Liver (tissue), 9 donors: ENCODE measurements around the gene MSL2. TPM values are rescaled to one million over a fixed set of nuclear protein-coding genes. Genes with fewer than 3 reads are reported as not detected.

Experiments used
- DNase-seq: peaks from one replicate; pipeline ENCODE4 v3.0.0-alpha.2; 2017; ENCODE audit warnings: low spot score
- H3K27ac ChIP-seq, 2 donors: one replicate each; pipeline ENCODE4 v1.7.0; 2013; ENCODE audit warnings: inconsistent platforms in 2 of 2, low read length in 2 of 2, control low read depth in 1 of 2, low read depth in 1 of 2, mild to moderate bottlenecking in 1 of 2
- H3K27me3 ChIP-seq, 4 donors: one replicate each; pipeline versions ENCODE4 v1.6.1 to v1.7.0; 2013; ENCODE audit warnings: low read length in 3 of 4, inconsistent platforms in 1 of 4, mild to moderate bottlenecking in 1 of 4, moderate library complexity in 1 of 4; ENCODE audit not compliant: control insufficient read depth in 4 of 4, insufficient read depth in 4 of 4
- H3K36me3 ChIP-seq, 4 donors: one replicate each; pipeline versions ENCODE4 v1.6.1 to v1.7.0; 2013; ENCODE audit warnings: low read length in 3 of 4, mild to moderate bottlenecking in 3 of 4, low read depth in 1 of 4, moderate library complexity in 1 of 4; ENCODE audit not compliant: control insufficient read depth in 4 of 4, insufficient read depth in 3 of 4
- H3K4me1 ChIP-seq, 4 donors: one replicate each; pipeline versions ENCODE4 v1.6.1 to v1.7.0; 2013; ENCODE audit warnings: low read length in 3 of 4, mild to moderate bottlenecking in 3 of 4, moderate library complexity in 1 of 4; ENCODE audit not compliant: control insufficient read depth in 4 of 4, insufficient read depth in 4 of 4
- H3K4me3 ChIP-seq, 3 donors: one replicate each; pipeline versions ENCODE4 v1.6.1 to v1.7.0; 2013; ENCODE audit warnings: low read length in 3 of 3, control low read depth in 1 of 3, low read depth in 1 of 3, mild to moderate bottlenecking in 1 of 3
- H3K9ac ChIP-seq, 2 donors: one replicate each; pipeline ENCODE4 v1.7.0; 2013; ENCODE audit warnings: low read length in 2 of 2, mild to moderate bottlenecking in 2 of 2, moderate library complexity in 2 of 2, control low read depth in 1 of 2, low read depth in 1 of 2
- H3K9me3 ChIP-seq, 4 donors: one replicate each; pipeline versions ENCODE4 v1.6.1 to v1.7.0; 2013; ENCODE audit warnings: low read length in 3 of 4; ENCODE audit not compliant: control insufficient read depth in 4 of 4
- ATF3 ChIP-seq: IDR thresholded peaks from 2 replicates; pipeline ENCODE4 v1.6.1; 2016; ENCODE audit warnings: antibody characterized with exemption
- CTCF ChIP-seq: fragments of 150-350 bp; IDR thresholded peaks from 2 replicates; pipeline ENCODE4 v1.5.1; 2017; ENCODE audit warnings: improper control_type of control experiment, low read depth, low read length; ENCODE audit not compliant: missing input control
- EGR1 ChIP-seq, 2 donors: IDR thresholded peaks; 2 replicates each; pipeline ENCODE4 v1.6.1; 2016 to 2018; ENCODE audit warnings: antibody characterized with exemption in 2 of 2, low read depth in 2 of 2
- FOXA1 ChIP-seq: IDR thresholded peaks from 2 replicates; pipeline ENCODE4 v1.6.1; 2016; ENCODE audit warnings: antibody characterized with exemption
- FOXA2 ChIP-seq: IDR thresholded peaks from 2 replicates; pipeline ENCODE4 v1.6.1; 2016; ENCODE audit warnings: antibody characterized with exemption
- GABPA ChIP-seq, 2 donors: IDR thresholded peaks in 1 of 2; conservative IDR thresholded peaks in 1 of 2; 2 replicates each; pipeline ENCODE4 v1.6.1; 2016; ENCODE audit warnings: antibody characterized with exemption in 2 of 2, mild to moderate bottlenecking in 1 of 2, moderate library complexity in 1 of 2
- HNF4A ChIP-seq, 2 donors: conservative IDR thresholded peaks; 2 replicates each; pipeline ENCODE4 v1.6.1; 2016; ENCODE audit warnings: antibody characterized with exemption in 2 of 2, mild to moderate bottlenecking in 2 of 2
- HNF4G ChIP-seq: IDR thresholded peaks from 2 replicates; pipeline ENCODE4 v1.6.1; 2016; ENCODE audit warnings: antibody characterized with exemption
- JUND ChIP-seq, 2 donors: IDR thresholded peaks; 2 replicates each; pipeline ENCODE4 v1.6.1; 2016; ENCODE audit warnings: antibody characterized with exemption in 2 of 2
- MAX ChIP-seq: IDR thresholded peaks from 2 replicates; pipeline ENCODE4 v1.6.1; 2016; ENCODE audit warnings: antibody characterized with exemption
- NR2F2 ChIP-seq: IDR thresholded peaks from 2 replicates; pipeline ENCODE4 v1.6.1; 2016; ENCODE audit warnings: antibody characterized with exemption
- RAD21 ChIP-seq, 2 donors: IDR thresholded peaks; 2 replicates each; pipeline ENCODE4 v1.6.1; 2016; ENCODE audit warnings: antibody characterized with exemption in 2 of 2, mild to moderate bottlenecking in 2 of 2
- RXRA ChIP-seq, 2 donors: IDR thresholded peaks; 2 replicates each; pipeline ENCODE4 v1.6.1; 2017 to 2018; ENCODE audit warnings: antibody characterized with exemption in 2 of 2, mild to moderate bottlenecking in 1 of 2
- SP1 ChIP-seq: IDR thresholded peaks from 2 replicates; pipeline ENCODE4 v1.6.1; 2018; ENCODE audit warnings: antibody characterized with exemption, mild to moderate bottlenecking
- TAF1 ChIP-seq: conservative IDR thresholded peaks from 2 replicates; pipeline ENCODE4 v1.6.1; 2016; ENCODE audit warnings: antibody characterized with exemption, mild to moderate bottlenecking
- YY1 ChIP-seq: IDR thresholded peaks from 2 replicates; pipeline ENCODE4 v1.6.1; 2016; ENCODE audit warnings: antibody characterized with exemption, mild to moderate bottlenecking
- ZBTB33 ChIP-seq: IDR thresholded peaks from 2 replicates; pipeline ENCODE4 v1.6.1; 2016; ENCODE audit warnings: antibody characterized with exemption
- WGBS: extraction: QIAGEN DNeasy Blood & Tissue Kit; methylation state at CpG from one replicate; pipeline ENCODE4 v1.1.7; 2013; 5-methylcytosine and 5-hydroxymethylcytosine counted together
- polyA plus RNA-seq, 2 donors: library from polyadenylated mRNA; stranded (reverse) in 1 of 2; unstranded in 1 of 2; fragments of 200-250 nt in 1 of 2; fragments of >200 nt in 1 of 2; fragmentation: Nextera tagmentation in 1 of 2; extraction: Ambion mirVana in 1 of 2; gene quantifications; one replicate each; pipeline versions ENCODE4 v1.2.1 to v1.2.3, GENCODE V29; 2013 to 2015
- total RNA-seq, 2 donors: library from RNA; depleted of rRNA; stranded (reverse); fragments of >200 nt; gene quantifications; one replicate each; pipeline ENCODE4 v1.2.3, GENCODE V29; 2014
- donor health status: healthy.
- donor health status: healthy.
- donor health status: healthy.
- donor health status: healthy.
- donor health status: healthy.

The MSL2 gene
- total and polyA plus RNA-seq, 4 donors, result 2.7 to 18.7 (median 9.1) TPM

GRCh38 chr3:136237103-136237502, 41.0 kb upstream of the MSL2 start:
- no peak for TF ChIP-seq HNF4A (conservative IDR thresholded peaks at IDR 0.05)
- TF ChIP-seq FOXA2, result no peak
- TF ChIP-seq TAF1, result no peak
- no peak for TF ChIP-seq EGR1 (IDR thresholded peaks at IDR 0.05; ENCODE audit: low read depth in 2 of 2)
- no peak for TF ChIP-seq ATF3
- TF ChIP-seq RXRA (IDR thresholded peaks at IDR 0.05), result no peak
- TF ChIP-seq GABPA (IDR thresholded peaks at IDR 0.05 in 1 of 2, conservative IDR thresholded peaks at IDR 0.05 in 1 of 2), result no peak
- TF ChIP-seq JUND (IDR thresholded peaks at IDR 0.05), result no peak
- TF ChIP-seq FOXA1, result no peak
- no peak for TF ChIP-seq MAX
- no peak for TF ChIP-seq SP1
- no peak for TF ChIP-seq CTCF
- TF ChIP-seq HNF4G, result no peak
- no peak for TF ChIP-seq RAD21 (IDR thresholded peaks at IDR 0.05)
- TF ChIP-seq NR2F2, result no peak
- TF ChIP-seq YY1, result no peak
- WGBS, result 84% methylated on average over 1 of the region's 1 CpG
- Histone ChIP-seq H3K4me3 (no peak overlapping the region), H3K9me3 (no peaks in the 10 kb centered on the region), H3K36me3 (no peaks in the 10 kb centered on the region), H3K4me1 (peaks cover 1 to 18% (median 11%) of the 10 kb centered on the region in 4 donors), H3K9ac (no peak overlapping the region), H3K27ac (no peak overlapping the region), H3K27me3 (no peaks in the 10 kb centered on the region)
- no peak for DNase-seq

- TF ChIP-seq FOXA2, result no peak
- TF ChIP-seq RAD21 (IDR thresholded peaks at IDR 0.05), result no peak
- no peak for TF ChIP-seq ZBTB33
- no peak for TF ChIP-seq HNF4A (conservative IDR thresholded peaks at IDR 0.05)
- no peak for TF ChIP-seq EGR1 (IDR thresholded peaks at IDR 0.05; ENCODE audit: low read depth in 2 of 2)
- no peak for TF ChIP-seq CTCF
- no peak for TF ChIP-seq YY1
- TF ChIP-seq GABPA (IDR thresholded peaks at IDR 0.05 in 1 of 2, conservative IDR thresholded peaks at IDR 0.05 in 1 of 2), result no peak
- Histone ChIP-seq H3K4me1 (peaks cover 1 to 18% (median 11%) of the 10 kb centered on the region in 4 donors), H3K9me3 (no peaks in the 10 kb centered on the region), H3K4me3 (no peak overlapping the region), H3K9ac (no peak overlapping the region), H3K27ac (no peak overlapping the region), H3K27me3 (no peaks in the 10 kb centered on the region), H3K36me3 (no peaks in the 10 kb centered on the region)
- no peak for DNase-seq
- WGBS, result 87% methylated on average over 2 of the region's 2 CpGs
Observed at GRCh38 chr3:136236109-136236508, 40.0 kb upstream of the MSL2 start.
